Neural cell (in vitro differentiated cells): ENCODE data around the gene CCDC158. TPM values are rescaled to one million over a fixed set of nuclear protein-coding genes. Genes with fewer than 3 reads are reported as not detected.

ENCODE experiments used
- H2AFZ ChIP-seq: fragments of 200-600, 300-800 bp; sonication (generic), shearing (Covaris generic); 2 replicates; pipeline ENCODE4 v1.6.0; 2014; ENCODE audit warnings: low read depth, mild to moderate bottlenecking, antibody characterized with exemption, low read length, moderate library complexity
- H3F3A ChIP-seq: fragments of 200-600 bp; shearing (Covaris generic); 2 replicates; pipeline ENCODE4 v1.6.1; 2016; ENCODE audit warnings: mild to moderate bottlenecking, moderate library complexity, mixed read lengths, antibody characterized with exemption, low read length; ENCODE audit not compliant: insufficient read depth, poor library complexity, severe bottlenecking
- H3K27ac ChIP-seq: fragments of 200-600, 300-800 bp; sonication (generic), shearing (Covaris generic); 2 replicates; pipeline ENCODE4 v1.5.1; 2014; ENCODE audit warnings: mild to moderate bottlenecking, low read length, moderate library complexity
- H3K27me3 ChIP-seq: fragments of 300-800, 200-600 bp; sonication (generic), shearing (Covaris generic); 2 replicates; pipeline ENCODE4 v1.6.0; 2014; ENCODE audit warnings: mild to moderate bottlenecking, low read depth, low read length, moderate library complexity; ENCODE audit not compliant: insufficient read depth
- H3K36me3 ChIP-seq: fragments of 300-800, 200-600 bp; sonication (generic), shearing (Covaris generic); 2 replicates; pipeline ENCODE4 v1.5.1; 2014; ENCODE audit warnings: mild to moderate bottlenecking, antibody characterized with exemption, low read length, moderate library complexity; ENCODE audit not compliant: insufficient read depth
- H3K4me2 ChIP-seq: fragments of 300-800, 200-600 bp; sonication (generic), shearing (Covaris generic); 2 replicates; pipeline ENCODE4 v1.6.0; 2014; ENCODE audit warnings: mild to moderate bottlenecking, low read length
- H3K4me3 ChIP-seq: fragments of 300-800, 200-600 bp; sonication (generic), shearing (Covaris generic); 2 replicates; pipeline ENCODE4 v1.5.1; 2014; ENCODE audit warnings: mild to moderate bottlenecking, low read length, moderate library complexity
- H3K79me2 ChIP-seq: fragments of 200-600 bp; shearing (Covaris generic); replicated peaks from 2 replicates; pipeline ENCODE4 v1.6.0; 2014; ENCODE audit warnings: mild to moderate bottlenecking, low read length, moderate library complexity; ENCODE audit not compliant: insufficient read depth
- H3K9ac ChIP-seq: fragments of 300-800, 200-600 bp; sonication (generic), shearing (Covaris generic); 2 replicates; pipeline ENCODE4 v1.6.1; 2016; ENCODE audit warnings: mild to moderate bottlenecking, low read length, mixed read lengths
- H3K9me2 ChIP-seq: fragments of 200-600 bp; shearing (Covaris generic); 2 replicates; pipeline ENCODE4 v1.6.1; 2016; ENCODE audit warnings: mild to moderate bottlenecking, low read length, mixed read lengths; ENCODE audit not compliant: insufficient read depth
- H3K9me3 ChIP-seq: fragments of 200-600, 300-800 bp; sonication (generic), shearing (Covaris generic); 2 replicates; pipeline ENCODE4 v1.6.1; 2016; ENCODE audit warnings: mild to moderate bottlenecking, mixed run types, low read length, moderate library complexity, mixed read lengths
- H4K20me1 ChIP-seq: fragments of 200-600 bp; shearing (Covaris generic); 2 replicates; pipeline ENCODE4 v1.6.1; 2016; ENCODE audit warnings: mild to moderate bottlenecking, mixed run types; ENCODE audit not compliant: insufficient read depth
- CTCF ChIP-seq: fragments of 450-650 bp; IDR thresholded peaks from 2 replicates; pipeline ENCODE4 v1.5.1; 2014; ENCODE audit warnings: antibody characterized with exemption, mild to moderate bottlenecking, moderate library complexity; ENCODE audit not compliant: poor library complexity, severe bottlenecking
- EP300 ChIP-seq: fragments of 450-650 bp; conservative IDR thresholded peaks from 2 replicates; pipeline ENCODE4 v1.6.1; 2014; ENCODE audit warnings: antibody characterized with exemption, mild to moderate bottlenecking, moderate library complexity; ENCODE audit not compliant: poor library complexity, severe bottlenecking
- EZH2 ChIP-seq: fragments of 200-600, 300-800 bp; shearing (Covaris generic), sonication (generic); IDR thresholded peaks from 2 replicates; pipeline ENCODE4 v1.6.1; 2014; ENCODE audit warnings: antibody characterized with exemption, low read length, borderline replicate concordance, mild to moderate bottlenecking; ENCODE audit not compliant: insufficient read depth, poor library complexity, severe bottlenecking
- MXI1 ChIP-seq: fragments of 450-650 bp; conservative IDR thresholded peaks from 2 replicates; pipeline ENCODE4 v1.6.1; 2014; ENCODE audit warnings: antibody characterized with exemption, mild to moderate bottlenecking; ENCODE audit not compliant: poor library complexity, severe bottlenecking
- POLR2AphosphoS5 ChIP-seq: IDR thresholded peaks from 2 replicates; pipeline ENCODE4 v1.6.1; 2012
- RAD21 ChIP-seq: fragments of 450-650 bp; conservative IDR thresholded peaks from 2 replicates; pipeline ENCODE4 v1.6.1; 2014; ENCODE audit warnings: antibody characterized with exemption, mild to moderate bottlenecking, moderate library complexity
- REST ChIP-seq: IDR thresholded peaks from 2 replicates; pipeline ENCODE4 v1.6.1; 2012; ENCODE audit warnings: borderline replicate concordance
- SMC3 ChIP-seq: fragments of 450-650 bp; conservative IDR thresholded peaks from 2 replicates; pipeline ENCODE4 v1.6.1; 2014; ENCODE audit warnings: antibody characterized with exemption, mild to moderate bottlenecking, moderate library complexity; ENCODE audit not compliant: poor library complexity
- TAF1 ChIP-seq: IDR thresholded peaks from 2 replicates; pipeline ENCODE4 v1.6.1; 2012; ENCODE audit warnings: low read depth
- polyA plus RNA-seq: library from polyadenylated mRNA; depleted of rRNA; stranded (reverse); fragments of >200 nt; gene quantifications from 2 replicates; pipeline ENCODE4 v1.2.3, GENCODE V29; 2014

CCDC158 gene
- polyA plus RNA-seq, 1 donor from 2014 or later, result not detected

DNA sequence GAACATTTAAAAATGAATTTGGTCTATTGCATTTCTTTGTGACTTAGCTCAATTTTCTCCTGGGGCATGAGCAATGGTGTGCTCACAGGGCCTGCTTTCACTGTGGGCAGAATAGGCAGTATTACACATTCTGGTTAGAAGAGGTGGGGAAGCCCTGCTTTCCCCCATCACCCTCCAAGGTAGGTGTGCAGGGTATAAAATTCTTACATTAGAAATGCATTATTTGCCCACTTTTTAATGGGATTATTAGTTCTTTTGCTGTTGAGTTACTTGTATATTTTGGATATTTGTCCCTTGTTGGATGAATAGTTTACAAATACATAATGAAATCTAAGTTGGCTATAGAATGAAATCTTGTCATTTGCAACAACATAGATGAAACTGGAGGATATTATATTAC is 122.7 kb downstream of the CCDC158 start:
- TF ChIP-seq POLR2AphosphoS5 (no peak), MXI1 (no peak), EZH2 (no peak), TAF1 (no peak), RAD21 (no peak), EP300 (no peak), SMC3 (no peak), REST (no peak), CTCF (no peak)
- H2AFZ ChIP-seq, result no peak overlapping the region
- H3K27me3 ChIP-seq, result no peaks in the 10 kb centered on the region
- H3K4me2 ChIP-seq, result no peak overlapping the region
- no peak overlapping the region for H3K27ac ChIP-seq
- no peaks in the 10 kb centered on the region for H4K20me1 ChIP-seq
- H3K9me3 ChIP-seq, result no peaks in the 10 kb centered on the region
- H3K36me3 ChIP-seq, result no peaks in the 10 kb centered on the region
- H3K4me3 ChIP-seq, result no peak overlapping the region
- H3K9ac ChIP-seq, result no peak overlapping the region
- no peaks in the 10 kb centered on the region for H3K79me2 ChIP-seq
- H3F3A ChIP-seq, result no peaks in the 10 kb centered on the region
- no peaks in the 10 kb centered on the region for H3K9me2 ChIP-seq

DNA sequence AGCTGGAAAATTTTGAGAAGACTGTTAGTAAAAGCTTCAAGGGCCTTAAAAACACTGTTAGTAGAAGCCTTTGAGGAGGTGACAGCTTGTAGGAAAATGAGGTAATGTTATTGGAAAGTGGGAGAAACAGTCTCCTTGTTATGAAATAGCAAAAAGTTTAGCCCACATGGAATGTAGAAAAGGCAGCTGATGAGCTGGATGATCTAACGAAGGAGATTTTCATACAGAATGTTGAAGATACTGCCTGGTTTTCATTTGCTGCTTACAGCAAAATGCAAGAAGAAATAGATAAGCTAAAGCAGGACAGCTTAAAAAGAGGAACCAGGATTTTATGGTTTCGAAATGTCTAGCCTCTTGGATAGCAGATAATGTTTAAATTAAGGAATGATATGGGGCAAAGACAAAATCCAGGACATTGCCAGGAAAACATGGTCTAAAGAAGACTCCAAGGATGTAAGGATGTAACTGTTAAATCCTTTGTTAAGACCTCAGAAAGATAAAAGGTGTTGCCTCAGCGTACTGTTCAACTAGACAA is 124.6 kb downstream of the CCDC158 start:
- H3K9ac ChIP-seq, result no peak overlapping the region

More for the DNA sequence above, 124.6 kb downstream of the CCDC158 start:
- no peaks in the 10 kb centered on the region for H3K36me3 ChIP-seq
- no peaks in the 10 kb centered on the region for H3K27me3 ChIP-seq
- H3K27ac ChIP-seq, result no peak overlapping the region
- no peaks in the 10 kb centered on the region for H4K20me1 ChIP-seq
- H3K9me2 ChIP-seq, result no peaks in the 10 kb centered on the region
- no peak overlapping the region for H2AFZ ChIP-seq
- H3K9me3 ChIP-seq, result no peaks in the 10 kb centered on the region
- H3K4me3 ChIP-seq, result no peak overlapping the region
- no peak overlapping the region for H3K4me2 ChIP-seq
- no peaks in the 10 kb centered on the region for H3F3A ChIP-seq
- H3K79me2 ChIP-seq, result no peaks in the 10 kb centered on the region
- TF ChIP-seq EZH2 (no peak), CTCF (no peak), SMC3 (no peak), TAF1 (no peak), EP300 (no peak), POLR2AphosphoS5 (no peak), MXI1 (no peak), REST (no peak), RAD21 (no peak)
